ENCODE results near the gene PLXNA2. TPM values are rescaled to one million over a fixed set of nuclear protein-coding genes. Genes with fewer than 3 reads are reported as not detected.

The PLXNA2 gene
- total and polyA plus RNA-seq, 2 donors (not counting 1 experiment from before 2014, with no cell fraction given) = 0.31 to 1.2 TPM

GRCh38 chr1:208228026-208228425 lies 16.2 kb downstream of the PLXNA2 start:
- Histone ChIP-seq H3K36me3 (replicated peaks in 1 of 2; ENCODE audit: control extremely low read depth in 1 of 2, control insufficient read depth in 1 of 2, extremely low read depth in 1 of 2, insufficient read depth in 2 of 2, low read length in 1 of 2) (no peaks in the 10 kb centered on the region), H3K4me1 (ENCODE audit: control insufficient read depth in 2 of 2, insufficient read depth in 2 of 2, low read length in 2 of 2) (no peaks in the 10 kb centered on the region), H3K4me2 (replicated peaks; ENCODE audit: low read depth, low read length, poor library complexity, severe bottlenecking) (no peak overlapping the region), H2AFZ (ENCODE audit: insufficient read depth, low read depth, low read length, poor library complexity, severe bottlenecking) (no peak overlapping the region), H3K27me3 (replicated peaks in 1 of 4; ENCODE audit: control extremely low read depth in 1 of 4, control insufficient read depth in 3 of 4, insufficient read depth in 4 of 4, low read length in 3 of 4) (no peaks in the 10 kb centered on the region), H3K4me3 (ENCODE audit: control extremely low read depth in 1 of 5, extremely low read depth in 1 of 5, insufficient read depth in 1 of 5, low read depth in 2 of 5, low read length in 4 of 5) (no peak overlapping the region), H3K27ac (ENCODE audit: low read length in 2 of 2) (no peak overlapping the region), H3K9me3 (ENCODE audit: control extremely low read depth in 1 of 3, control insufficient read depth in 2 of 3, insufficient read depth in 1 of 3, low read length in 2 of 3) (no peaks in the 10 kb centered on the region), H4K20me1 (ENCODE audit: control insufficient read depth, insufficient read depth, low read length, poor library complexity, severe bottlenecking) (no peaks in the 10 kb centered on the region), H3K9ac (ENCODE audit: low read length) (no peak overlapping the region), H3K79me2 (ENCODE audit: control insufficient read depth, insufficient read depth, low read length) (no peaks in the 10 kb centered on the region)
- no peaks in the 10 kb centered on the region for H3K4me1 Mint-ChIP-seq
- no peak for DNase-seq
- H3K27ac Mint-ChIP-seq = no peak overlapping the region
- POLR2A ChIA-PET = no interaction called here
- 91% methylated on average over 2 of the region's 3 CpGs for WGBS (ENCODE audit: insufficient coverage)
- no peak for TF ChIP-seq EZH2 (IDR thresholded peaks at IDR 0.05; ENCODE audit: borderline replicate concordance, insufficient read depth, low read depth, low read length, poor library complexity, severe bottlenecking)
- TF ChIP-seq, protein P1, sequence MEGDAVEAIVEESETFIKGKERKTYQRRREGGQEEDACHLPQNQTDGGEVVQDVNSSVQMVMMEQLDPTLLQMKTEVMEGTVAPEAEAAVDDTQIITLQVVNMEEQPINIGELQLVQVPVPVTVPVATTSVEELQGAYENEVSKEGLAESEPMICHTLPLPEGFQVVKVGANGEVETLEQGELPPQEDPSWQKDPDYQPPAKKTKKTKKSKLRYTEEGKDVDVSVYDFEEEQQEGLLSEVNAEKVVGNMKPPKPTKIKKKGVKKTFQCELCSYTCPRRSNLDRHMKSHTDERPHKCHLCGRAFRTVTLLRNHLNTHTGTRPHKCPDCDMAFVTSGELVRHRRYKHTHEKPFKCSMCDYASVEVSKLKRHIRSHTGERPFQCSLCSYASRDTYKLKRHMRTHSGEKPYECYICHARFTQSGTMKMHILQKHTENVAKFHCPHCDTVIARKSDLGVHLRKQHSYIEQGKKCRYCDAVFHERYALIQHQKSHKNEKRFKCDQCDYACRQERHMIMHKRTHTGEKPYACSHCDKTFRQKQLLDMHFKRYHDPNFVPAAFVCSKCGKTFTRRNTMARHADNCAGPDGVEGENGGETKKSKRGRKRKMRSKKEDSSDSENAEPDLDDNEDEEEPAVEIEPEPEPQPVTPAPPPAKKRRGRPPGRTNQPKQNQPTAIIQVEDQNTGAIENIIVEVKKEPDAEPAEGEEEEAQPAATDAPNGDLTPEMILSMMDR (IDR thresholded peaks at IDR 0.05) = no peak
- intact Hi-C loops (cut with micrococcal nuclease) = no loop called here
- no peaks in the 10 kb centered on the region for H3K9me3 Mint-ChIP-seq (ENCODE audit: insufficient read depth)
- CTCF ChIA-PET = interaction anchor here (1.6 kb wide), 1 partner anchor 10 kb away, joined by 4 read pairs; no protein-coding TSS in a partner anchor
- no peak for ATAC-seq (ENCODE audit: low read depth)
- no peak overlapping the region for H3K4me3 Mint-ChIP-seq
- H3K27me3 Mint-ChIP-seq = peaks cover 21% of the 10 kb centered on the region

- Histone ChIP-seq H3K9me3 (ENCODE audit: control extremely low read depth in 1 of 3, control insufficient read depth in 2 of 3, insufficient read depth in 1 of 3, low read length in 2 of 3) (no peaks in the 10 kb centered on the region), H2AFZ (ENCODE audit: insufficient read depth, low read depth, low read length, poor library complexity, severe bottlenecking) (no peak overlapping the region), H3K36me3 (replicated peaks in 1 of 2; ENCODE audit: control extremely low read depth in 1 of 2, control insufficient read depth in 1 of 2, extremely low read depth in 1 of 2, insufficient read depth in 2 of 2, low read length in 1 of 2) (no peaks in the 10 kb centered on the region), H4K20me1 (ENCODE audit: control insufficient read depth, insufficient read depth, low read length, poor library complexity, severe bottlenecking) (no peaks in the 10 kb centered on the region), H3K9ac (ENCODE audit: low read length) (no peak overlapping the region), H3K79me2 (ENCODE audit: control insufficient read depth, insufficient read depth, low read length) (no peaks in the 10 kb centered on the region), H3K27me3 (replicated peaks in 1 of 4; ENCODE audit: control extremely low read depth in 1 of 4, control insufficient read depth in 3 of 4, insufficient read depth in 4 of 4, low read length in 3 of 4) (no peaks in the 10 kb centered on the region), H3K4me1 (ENCODE audit: control insufficient read depth in 2 of 2, insufficient read depth in 2 of 2, low read length in 2 of 2) (no peaks in the 10 kb centered on the region), H3K4me2 (replicated peaks; ENCODE audit: low read depth, low read length, poor library complexity, severe bottlenecking) (no peak overlapping the region), H3K4me3 (ENCODE audit: control extremely low read depth in 1 of 5, extremely low read depth in 1 of 5, insufficient read depth in 1 of 5, low read depth in 2 of 5, low read length in 4 of 5) (no peak overlapping the region), H3K27ac (ENCODE audit: low read length in 2 of 2) (no peak overlapping the region)
- Mint-ChIP-seq H3K4me3 (no peak overlapping the region), H3K9me3 (ENCODE audit: insufficient read depth) (no peaks in the 10 kb centered on the region), H3K27me3 (peaks cover 22% of the 10 kb centered on the region), H3K27ac (no peak overlapping the region), H3K4me1 (no peaks in the 10 kb centered on the region)
- intact Hi-C loops (cut with micrococcal nuclease) = no loop called here
- ATAC-seq (ENCODE audit: low read depth) (no peak), DNase-seq (no peak)
- ChIA-PET POLR2A (no interaction called here), CTCF (interaction anchor here (1.6 kb wide), 1 partner anchor 11 kb away, joined by 4 read pairs; no protein-coding TSS in a partner anchor)
- no peak for TF ChIP-seq EZH2 (IDR thresholded peaks at IDR 0.05; ENCODE audit: borderline replicate concordance, insufficient read depth, low read depth, low read length, poor library complexity, severe bottlenecking)
- TF ChIP-seq, protein P1 (IDR thresholded peaks at IDR 0.05) = no peak
- 95% methylated on average over 4 of the region's 4 CpGs for WGBS (ENCODE audit: insufficient coverage)
Measured at GRCh38 chr1:208227366-208227765, 16.8 kb downstream of the PLXNA2 start.
